ENCODE measurements around the gene WDR73.

WDR73 gene

DNA sequence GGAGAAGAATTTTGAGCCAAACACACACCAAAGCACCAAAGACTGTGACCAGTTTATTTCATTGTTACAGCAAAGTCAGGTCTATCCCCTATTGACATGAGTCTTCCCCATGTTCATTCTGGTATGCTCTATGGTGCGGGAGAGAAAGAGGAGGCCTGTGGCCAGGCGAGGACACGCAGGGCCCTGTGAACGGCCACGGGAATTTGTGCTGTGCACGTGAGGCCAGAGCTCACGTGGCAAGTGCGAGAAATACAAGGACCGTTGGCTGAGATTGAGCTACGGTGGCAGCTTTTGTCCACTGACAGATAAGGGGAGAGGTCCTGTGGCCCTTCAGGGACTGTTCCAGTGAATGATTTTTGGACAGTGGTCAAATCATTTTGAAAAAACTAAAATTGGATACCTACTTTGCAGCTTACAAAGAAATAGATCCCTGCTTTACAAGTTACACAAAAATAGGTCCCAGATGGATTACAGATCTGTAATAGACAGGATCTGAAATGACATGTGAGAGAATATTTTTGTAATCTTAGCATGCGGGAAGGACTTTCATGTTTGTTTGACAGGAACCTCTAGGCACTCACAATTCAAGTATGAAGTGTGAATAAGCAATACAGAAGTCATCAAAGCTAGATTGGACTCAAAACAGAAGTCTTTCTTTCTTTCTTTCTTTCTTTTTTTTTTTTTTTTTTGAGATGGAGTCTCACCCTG, 44.1 kb downstream of the WDR73 start:
- DNase-seq (ENCODE audit: low read depth), result no peak

GRCh38 chr15:84608707-84609284, 45.3 kb downstream of the WDR73 start:
- no peak for DNase-seq (ENCODE audit: low read depth)

- no peak for DNase-seq (ENCODE audit: low read depth)
These were observed 47.4 kb downstream of the WDR73 start for GRCh38 chr15:84606653-84607120.

- no peak for DNase-seq (ENCODE audit: low read depth)
These were observed 48.6 kb downstream of the WDR73 start for GRCh38 chr15:84605554-84605882.

- no peak for DNase-seq (ENCODE audit: low read depth)
These were observed 49.1 kb downstream of the WDR73 start for GRCh38 chr15:84604826-84605553.

- DNase-seq (ENCODE audit: low read depth), result no peak
These were observed 50.3 kb downstream of the WDR73 start for GRCh38 chr15:84603630-84604379.

DNA sequence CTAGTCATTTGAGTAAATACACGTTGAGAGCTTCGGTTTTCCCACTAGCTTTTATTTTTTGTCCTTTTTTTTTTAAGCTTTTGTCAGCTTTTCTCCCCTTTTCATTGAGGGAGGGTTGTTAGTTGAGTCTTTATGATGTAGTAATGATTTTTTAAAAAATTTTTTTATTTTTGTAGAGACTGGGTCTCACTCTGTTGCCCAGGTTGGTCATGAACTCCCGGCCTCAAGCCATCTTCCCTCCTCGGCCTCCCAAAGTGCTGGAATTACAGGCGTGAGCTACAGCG, 52.6 kb downstream of the WDR73 start:
- no peak for DNase-seq (ENCODE audit: low read depth)

- peak; percentile 87 for DNase-seq (ENCODE audit: low read depth)
These were observed 53.2 kb downstream of the WDR73 start, which contains the start of gene ZSCAN2 for GRCh38 chr15:84600687-84601554. Gene ZSCAN2, plus strand, starts transcription at chr15:84601009. Its CDS starts 2,919 bp downstream, at chr15:84603928.

- DNase-seq (ENCODE audit: low read depth), result no peak
These were observed 53.8 kb downstream of the WDR73 start for GRCh38 chr15:84600331-84600686.

GRCh38 chr15:84599906-84600305, 54.2 kb downstream of the WDR73 start:
- no peak for DNase-seq (ENCODE audit: low read depth)

- no peak for DNase-seq (ENCODE audit: low read depth)
These were observed 55.1 kb downstream of the WDR73 start for GRCh38 chr15:84598993-84599392.

DNA sequence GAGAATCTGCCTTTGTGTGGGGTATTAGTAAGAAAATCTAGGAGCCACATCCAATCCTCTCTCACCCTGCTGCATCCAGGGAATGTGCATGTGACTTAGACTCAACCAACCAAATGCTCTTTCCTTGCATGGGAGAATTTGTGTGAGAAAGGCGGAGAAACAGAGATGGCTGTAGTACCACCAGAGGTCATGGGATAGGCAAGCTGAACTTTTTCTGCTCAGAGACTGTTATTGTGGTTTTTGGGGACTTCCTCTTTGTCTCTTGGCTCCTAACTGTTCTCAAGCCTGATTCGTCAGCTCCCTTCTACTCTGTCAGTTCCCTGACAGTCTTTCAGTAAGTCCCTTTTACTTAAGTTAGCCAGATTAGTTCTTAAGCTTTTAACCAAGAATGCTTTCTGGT, 55.8 kb downstream of the WDR73 start:
- DNase-seq (ENCODE audit: low read depth), result no peak

DNA sequence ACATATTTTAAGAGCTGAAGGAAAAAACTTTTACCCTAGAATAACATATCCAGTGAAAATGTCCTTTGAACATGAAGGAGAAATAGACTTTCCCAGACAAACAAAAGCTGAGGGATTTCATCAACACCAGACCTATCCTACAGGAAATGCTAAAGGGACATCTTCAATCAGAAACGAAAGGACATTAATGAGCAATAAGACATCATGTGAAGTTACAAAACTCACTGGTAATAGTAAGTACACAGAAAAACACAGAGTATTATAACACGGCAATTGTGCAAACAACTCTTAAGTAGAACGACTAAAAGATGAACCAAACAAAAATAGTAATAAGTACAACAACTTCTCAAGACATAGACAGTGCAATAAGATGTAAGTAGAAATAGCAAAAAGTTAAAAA, 56.8 kb downstream of the WDR73 start:
- DNase-seq (ENCODE audit: low read depth), result no peak

DNA sequence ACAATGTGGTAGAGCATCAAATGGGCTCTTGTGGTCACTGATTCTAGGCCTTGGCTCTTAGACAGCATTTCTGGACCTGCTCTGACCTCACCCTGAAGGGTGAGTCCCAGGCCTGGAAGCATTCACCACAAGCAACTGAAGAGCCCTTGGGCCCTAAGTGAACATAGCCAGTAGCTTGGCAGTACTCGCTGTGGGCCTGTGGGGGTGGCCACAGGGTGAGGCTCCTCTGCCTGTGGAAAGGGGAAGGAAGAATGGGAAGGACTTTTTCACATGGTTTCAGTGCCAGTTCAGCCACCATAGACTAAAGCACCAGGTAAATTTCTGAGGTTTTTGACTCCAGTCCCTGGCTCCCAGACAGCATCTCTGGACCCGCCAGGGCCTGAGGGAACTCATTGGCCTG, 58.4 kb downstream of the WDR73 start:
- no peak for DNase-seq (ENCODE audit: low read depth)

GRCh38 chr15:84594617-84595290, 59.3 kb downstream of the WDR73 start:
- no peak for DNase-seq (ENCODE audit: low read depth)

DNA sequence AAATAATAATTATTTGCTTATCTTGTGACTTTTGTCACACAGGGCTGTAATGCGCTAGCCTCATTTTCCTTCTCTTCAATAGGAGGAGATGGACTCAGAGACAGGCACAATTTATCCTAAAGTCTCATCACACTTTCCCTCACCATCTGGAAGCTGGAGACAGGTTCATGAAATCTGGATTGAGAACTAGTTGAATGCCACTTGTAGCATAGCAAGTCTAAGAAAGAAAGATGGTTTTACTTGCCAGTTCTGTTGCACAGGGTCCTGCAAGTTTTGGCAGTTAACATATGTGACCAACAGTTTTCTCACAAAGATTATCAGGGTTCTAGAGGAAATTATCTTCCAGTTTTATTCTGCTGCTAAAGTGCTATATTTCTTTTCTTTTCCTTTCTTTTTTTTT, 62.3 kb downstream of the WDR73 start:
- DNase-seq (ENCODE audit: low read depth), result no peak

GRCh38 chr15:84590406-84590805, 63.7 kb downstream of the WDR73 start:
- no peak for DNase-seq (ENCODE audit: low read depth)

Measured in stimulated activated CD8-positive, alpha-beta memory T cell treated with anti-CD3 and anti-CD28 coated beads, Interleukin-12 subunit alpha, Interleukin-12 subunit beta, amount 100 ng/mL, for 1 hour (primary cell).